WI38 (cell line): ENCODE data around the gene RAI14.

Source experiments
- H3K4me3 ChIP-seq: 2 replicates; pipeline ENCODE4 v1.5.1; 2011; ENCODE audit warnings: low read depth, mild to moderate bottlenecking, control low read depth, low read length
- CTCF ChIP-seq: IDR thresholded peaks from 2 replicates; pipeline ENCODE4 v1.5.1; 2012; ENCODE audit warnings: low read depth, mild to moderate bottlenecking, control low read depth, low read length

Gene RAI14

GRCh38 chr5:34656700-34657273 is 659 bp downstream of the RAI14 start:
- TF ChIP-seq CTCF: no peak
- peak overlapping the region; percentile 99 for H3K4me3 ChIP-seq

GRCh38 chr5:34657274-34657921 is 1.3 kb downstream of the RAI14 start:
- TF ChIP-seq CTCF: no peak
- H3K4me3 ChIP-seq: peak overlapping the region; percentile 99

GRCh38 chr5:34657988-34658387 is 1.9 kb downstream of the RAI14 start:
- H3K4me3 ChIP-seq: peak overlapping the region; percentile 99
- 0 out of 2 replicates have a peak, but pooled peaks have one; percentile 27 for TF ChIP-seq CTCF

GRCh38 chr5:34659168-34659567 is 3.0 kb downstream of the RAI14 start:
- no peak for TF ChIP-seq CTCF
- peak overlapping the region; percentile 99 for H3K4me3 ChIP-seq

- peak overlapping the region; percentile 41 for H3K4me3 ChIP-seq
- TF ChIP-seq CTCF: no peak
Observed at GRCh38 chr5:34660444-34660843, 4.3 kb downstream of the RAI14 start.

GRCh38 chr5:34663771-34664496 is 7.8 kb downstream of the RAI14 start:
- H3K4me3 ChIP-seq: no peak overlapping the region
- no peak for TF ChIP-seq CTCF
